ENCODE measurements around the gene GFRA4. TPM values are rescaled to one million over a fixed set of nuclear protein-coding genes. Genes with fewer than 3 reads are reported as not detected.
A peak's percentile ranks its signal among the peaks of the same experiment; 100 is the strongest.
"Not testable (repeated sequence)": the region's sequence is repeated elsewhere in the genome, so short reads cannot be mapped to it uniquely, and the experiment has no call there.

The GFRA4 gene
- total and polyA plus RNA-seq, 2 experiments from 2014 or later = not detected

GRCh38 chr20:3622406-3622805 lies 40.8 kb downstream of the GFRA4 start:
- H2AFZ ChIP-seq = no peak overlapping the region
- 87% methylated on average over 4 of the region's 4 CpGs for WGBS (ENCODE audit: low lambda C conversion rate, missing lambda C conversion rate)
- no peaks in the 10 kb centered on the region for H3K9me2 ChIP-seq (replicated peaks; ENCODE audit: insufficient read depth)
- H3K9me3 ChIP-seq (ENCODE audit: low read depth) = no peaks in the 10 kb centered on the region
- H3K4me2 ChIP-seq = no peak overlapping the region
- no peaks in the 10 kb centered on the region for H3K4me1 ChIP-seq (ENCODE audit: insufficient read depth)
- no peaks in the 10 kb centered on the region for H4K20me1 ChIP-seq (ENCODE audit: insufficient read depth, poor library complexity, severe bottlenecking)
- no peak overlapping the region for H3K4me3 ChIP-seq
- H3K27ac ChIP-seq = no peak overlapping the region
- DNase-seq (ENCODE audit: low spot score) = no peak
- H3K79me2 ChIP-seq = no peaks in the 10 kb centered on the region
- no peaks in the 10 kb centered on the region for H3K36me3 ChIP-seq (replicated peaks; ENCODE audit: insufficient read depth, low read depth)
- TF ChIP-seq CTCF (IDR thresholded peaks at IDR 0.05; ENCODE audit: poor library complexity) (no peak), EZH2phosphoT487 (IDR thresholded peaks at IDR 0.05; ENCODE audit: low read depth, severe bottlenecking, unreplicated experiment) (no peak), EZH2 (IDR thresholded peaks at IDR 0.05; ENCODE audit: borderline replicate concordance) (no peak)
- H3K27me3 ChIP-seq = no peaks in the 10 kb centered on the region

GRCh38 chr20:3621111-3621510 lies 42.1 kb downstream of the GFRA4 start:
- Histone ChIP-seq H4K20me1 (ENCODE audit: insufficient read depth, poor library complexity, severe bottlenecking) (no peaks in the 10 kb centered on the region), H3K27ac (no peak overlapping the region), H3K4me3 (no peak overlapping the region), H3K36me3 (replicated peaks; ENCODE audit: insufficient read depth, low read depth) (no peaks in the 10 kb centered on the region), H3K4me1 (ENCODE audit: insufficient read depth) (no peaks in the 10 kb centered on the region), H2AFZ (no peak overlapping the region), H3K9me2 (replicated peaks; ENCODE audit: insufficient read depth) (no peaks in the 10 kb centered on the region), H3K9me3 (ENCODE audit: low read depth) (no peaks in the 10 kb centered on the region), H3K27me3 (no peaks in the 10 kb centered on the region), H3K79me2 (no peaks in the 10 kb centered on the region), H3K4me2 (no peak overlapping the region)
- DNase-seq (ENCODE audit: low spot score) = no peak
- TF ChIP-seq EZH2phosphoT487 (IDR thresholded peaks at IDR 0.05; ENCODE audit: low read depth, severe bottlenecking, unreplicated experiment) (no peak), CTCF (IDR thresholded peaks at IDR 0.05; ENCODE audit: poor library complexity) (no peak), EZH2 (IDR thresholded peaks at IDR 0.05; ENCODE audit: borderline replicate concordance) (no peak)
- WGBS (ENCODE audit: low lambda C conversion rate, missing lambda C conversion rate) = 84% methylated on average over 8 of the region's 8 CpGs

GRCh38 chr20:3616250-3616649 lies 46.9 kb downstream of the GFRA4 start:
- Histone ChIP-seq H3K27me3 (no peaks in the 10 kb centered on the region), H3K36me3 (replicated peaks; ENCODE audit: insufficient read depth, low read depth) (no peaks in the 10 kb centered on the region), H3K79me2 (no peaks in the 10 kb centered on the region), H3K4me2 (no peak overlapping the region), H3K4me1 (ENCODE audit: insufficient read depth) (no peaks in the 10 kb centered on the region), H3K27ac (no peak overlapping the region), H3K4me3 (no peak overlapping the region), H3K9me2 (replicated peaks; ENCODE audit: insufficient read depth) (no peaks in the 10 kb centered on the region), H4K20me1 (ENCODE audit: insufficient read depth, poor library complexity, severe bottlenecking) (no peaks in the 10 kb centered on the region), H2AFZ (no peak overlapping the region), H3K9me3 (ENCODE audit: low read depth) (no peaks in the 10 kb centered on the region)
- 41% methylated on average over 4 of the region's 4 CpGs for WGBS (ENCODE audit: low lambda C conversion rate, missing lambda C conversion rate)
- TF ChIP-seq EZH2phosphoT487 (IDR thresholded peaks at IDR 0.05; ENCODE audit: low read depth, severe bottlenecking, unreplicated experiment) (no peak), CTCF (IDR thresholded peaks at IDR 0.05; ENCODE audit: poor library complexity) (no peak), EZH2 (IDR thresholded peaks at IDR 0.05; ENCODE audit: borderline replicate concordance) (no peak)
- no peak for DNase-seq (ENCODE audit: low spot score)

GRCh38 chr20:3615171-3615840 lies 47.9 kb downstream of the GFRA4 start:
- DNase-seq (ENCODE audit: low spot score); H2AFZ ChIP-seq; H3K4me3 ChIP-seq; H3K9me2 ChIP-seq (replicated peaks; ENCODE audit: insufficient read depth); H3K9me3 ChIP-seq (ENCODE audit: low read depth); H3K79me2 ChIP-seq; H4K20me1 ChIP-seq (ENCODE audit: insufficient read depth, poor library complexity, severe bottlenecking); H3K27me3 ChIP-seq; H3K4me1 ChIP-seq (ENCODE audit: insufficient read depth); H3K36me3 ChIP-seq (replicated peaks; ENCODE audit: insufficient read depth, low read depth); H3K4me2 ChIP-seq: not testable (repeated sequence)
- H3K27ac ChIP-seq = peak overlapping the region; percentile 80
- WGBS (ENCODE audit: low lambda C conversion rate, missing lambda C conversion rate) = 93% methylated on average over 13 of the region's 13 CpGs
